BLaER1 treated with 17β-estradiol and CSF1 and Interleukin-3, amounts not matched to agents 10 nM and 100 nM (cell line): Measurements from ENCODE around the gene CRIM1.
A peak's percentile ranks its signal among the peaks of the same experiment; 100 is the strongest.

Experiments
- H3K27ac ChIP-seq, 11 experiments: shearing (Covaris generic); formaldehyde crosslinking; 2 replicates each; pipeline ENCODE4 v1.8.1; 2022
- H3K27me3 ChIP-seq, 11 experiments: shearing (Covaris generic); formaldehyde crosslinking; 2 replicates each; pipeline ENCODE4 v1.8.1; 2022
- H3K36me3 ChIP-seq, 11 experiments: shearing (Covaris generic); formaldehyde crosslinking; 2 replicates each; pipeline ENCODE4 v1.8.1; 2022
- H3K4me1 ChIP-seq, 10 experiments: shearing (Covaris generic); formaldehyde crosslinking; 2 replicates each; pipeline ENCODE4 v1.8.1; 2022
- H3K4me2 ChIP-seq, 11 experiments: shearing (Covaris generic); formaldehyde crosslinking; 2 replicates each; pipeline ENCODE4 v1.8.1; 2022
- H3K4me3 ChIP-seq, 10 experiments: shearing (Covaris generic); formaldehyde crosslinking; 2 replicates each; pipeline ENCODE4 v1.8.1; 2022
- H3K9ac ChIP-seq, 11 experiments: shearing (Covaris generic); formaldehyde crosslinking; 2 replicates each; pipeline ENCODE4 v1.8.1; 2022
- H3K9me3 ChIP-seq, 11 experiments: shearing (Covaris generic); formaldehyde crosslinking; replicated peaks in 1 of 11; 2 replicates each; pipeline ENCODE4 v1.8.1; 2022
- H4K20me1 ChIP-seq, 11 experiments: shearing (Covaris generic); formaldehyde crosslinking; 2 replicates each; pipeline ENCODE4 v1.8.1; 2022
- Cebpa-rat ChIP-seq, 11 experiments: shearing (Covaris generic); IDR thresholded peaks; 2 replicates each; pipeline ENCODE4 v1.8.1; 2022

Gene CRIM1

GRCh38 chr2:36382472-36382871 lies 26.9 kb downstream of the CRIM1 start:
- no peak overlapping the region for H3K4me2 ChIP-seq
- peaks cover 9 to 27% (median 18%) of the 10 kb centered on the region in 10 experiments for H3K4me1 ChIP-seq
- peaks cover 0 to 57% (median 8%) of the 10 kb centered on the region in 11 experiments; a peak in 11 of 22 replicates for H4K20me1 ChIP-seq
- no peaks in the 10 kb centered on the region for H3K9me3 ChIP-seq
- H3K4me3 ChIP-seq, result no peak overlapping the region
- no peak overlapping the region for H3K9ac ChIP-seq
- H3K27me3 ChIP-seq, result no peaks in the 10 kb centered on the region
- no peak for TF ChIP-seq Cebpa-rat (IDR thresholded peaks at IDR 0.05)
- H3K36me3 ChIP-seq, result peaks cover 0 to 28% (median 0%) of the 10 kb centered on the region in 11 experiments; a peak in 3 of 22 replicates
- no peak overlapping the region for H3K27ac ChIP-seq

GRCh38 chr2:36383726-36384125 lies 28.1 kb downstream of the CRIM1 start:
- Histone ChIP-seq H3K9ac (no peak overlapping the region), H3K4me1 (peaks cover 15 to 34% (median 24%) of the 10 kb centered on the region in 10 experiments), H3K9me3 (no peaks in the 10 kb centered on the region), H3K27ac (no peak overlapping the region), H3K27me3 (no peaks in the 10 kb centered on the region), H3K36me3 (peaks cover 0 to 21% (median 0%) of the 10 kb centered on the region in 11 experiments; a peak in 3 of 22 replicates), H3K4me3 (no peak overlapping the region), H4K20me1 (peaks cover 0 to 44% (median 0%) of the 10 kb centered on the region in 11 experiments; a peak in 7 of 22 replicates), H3K4me2 (no peak overlapping the region)
- TF ChIP-seq Cebpa-rat (IDR thresholded peaks at IDR 0.05), result no peak

GRCh38 chr2:36384454-36384853 lies 28.9 kb downstream of the CRIM1 start:
- Histone ChIP-seq H3K4me2 (no peak overlapping the region), H4K20me1 (peaks cover 0 to 43% (median 0%) of the 10 kb centered on the region in 11 experiments; a peak in 7 of 22 replicates), H3K9ac (no peak overlapping the region), H3K4me1 (peaks cover 15 to 34% (median 24%) of the 10 kb centered on the region in 10 experiments), H3K9me3 (no peaks in the 10 kb centered on the region), H3K36me3 (peaks cover 0 to 23% (median 5%) of the 10 kb centered on the region in 11 experiments; a peak in 4 of 22 replicates), H3K27ac (no peak overlapping the region), H3K27me3 (no peaks in the 10 kb centered on the region), H3K4me3 (no peak overlapping the region)
- TF ChIP-seq Cebpa-rat (IDR thresholded peaks at IDR 0.05), result no peak

GRCh38 chr2:36385603-36386002 lies 30.0 kb downstream of the CRIM1 start:
- no peak overlapping the region for H3K9ac ChIP-seq
- H3K36me3 ChIP-seq, result peaks cover 0 to 24% (median 7%) of the 10 kb centered on the region in 11 experiments; a peak in 4 of 22 replicates
- H4K20me1 ChIP-seq, result peaks cover 0 to 42% (median 0%) of the 10 kb centered on the region in 11 experiments; a peak in 7 of 22 replicates
- H3K4me3 ChIP-seq, result no peak overlapping the region
- no peak for TF ChIP-seq Cebpa-rat (IDR thresholded peaks at IDR 0.05)
- no peaks in the 10 kb centered on the region for H3K9me3 ChIP-seq
- no peak overlapping the region for H3K4me2 ChIP-seq
- H3K27me3 ChIP-seq, result no peaks in the 10 kb centered on the region
- H3K4me1 ChIP-seq, result peaks cover 18 to 29% (median 23%) of the 10 kb centered on the region in 10 experiments
- no peak overlapping the region for H3K27ac ChIP-seq

- H3K9me3 ChIP-seq, result no peaks in the 10 kb centered on the region
- no peaks in the 10 kb centered on the region for H3K27me3 ChIP-seq
- peaks cover 8 to 24% (median 19%) of the 10 kb centered on the region in 10 experiments for H3K4me1 ChIP-seq
- H4K20me1 ChIP-seq, result peaks cover 0 to 28% (median 0%) of the 10 kb centered on the region in 11 experiments; a peak in 5 of 22 replicates
- peak overlapping the region in 3 of 11 experiments; percentile 11 to 23 (median 17); a peak in 5 of 22 replicates for H3K27ac ChIP-seq
- no peak for TF ChIP-seq Cebpa-rat (IDR thresholded peaks at IDR 0.05)
- no peak overlapping the region for H3K4me3 ChIP-seq
- peak overlapping the region; percentile 20 to 66 (median 55); a peak in 21 of 22 replicates for H3K4me2 ChIP-seq
- H3K36me3 ChIP-seq, result peaks cover 0 to 19% (median 2%) of the 10 kb centered on the region in 11 experiments; a peak in 4 of 22 replicates
- H3K9ac ChIP-seq, result no peak overlapping the region
These were observed 31.8 kb downstream of the CRIM1 start for GRCh38 chr2:36387258-36387916.

GRCh38 chr2:36388472-36388871 lies 32.9 kb downstream of the CRIM1 start:
- no peak for TF ChIP-seq Cebpa-rat (IDR thresholded peaks at IDR 0.05)
- H3K27ac ChIP-seq, result no peak overlapping the region

GRCh38 chr2:36389091-36389564 lies 33.5 kb downstream of the CRIM1 start:
- Histone ChIP-seq H3K4me1 (peaks cover 8 to 24% (median 19%) of the 10 kb centered on the region in 10 experiments), H3K9ac (no peak overlapping the region), H3K27me3 (no peaks in the 10 kb centered on the region), H3K36me3 (peaks cover 0 to 11% (median 0%) of the 10 kb centered on the region in 11 experiments; a peak in 4 of 22 replicates), H3K27ac (no peak overlapping the region), H4K20me1 (peaks cover 0 to 29% (median 0%) of the 10 kb centered on the region in 11 experiments; a peak in 4 of 22 replicates), H3K9me3 (no peaks in the 10 kb centered on the region), H3K4me3 (no peak overlapping the region), H3K4me2 (no peak overlapping the region)
- TF ChIP-seq Cebpa-rat (IDR thresholded peaks at IDR 0.05), result no peak

More at GRCh38 chr2:36388472-36388871, 32.9 kb downstream of the CRIM1 start:
- Histone ChIP-seq H3K9me3 (no peaks in the 10 kb centered on the region), H3K4me3 (no peak overlapping the region), H4K20me1 (peaks cover 0 to 31% (median 0%) of the 10 kb centered on the region in 11 experiments; a peak in 4 of 22 replicates), H3K4me1 (peaks cover 8 to 24% (median 19%) of the 10 kb centered on the region in 10 experiments), H3K9ac (no peak overlapping the region), H3K4me2 (no peak overlapping the region), H3K27me3 (no peaks in the 10 kb centered on the region), H3K36me3 (peaks cover 0 to 16% (median 0%) of the 10 kb centered on the region in 11 experiments; a peak in 4 of 22 replicates)

GRCh38 chr2:36389577-36389976 lies 34.0 kb downstream of the CRIM1 start:
- Histone ChIP-seq H3K9me3 (no peaks in the 10 kb centered on the region), H3K4me1 (peaks cover 8 to 24% (median 19%) of the 10 kb centered on the region in 10 experiments), H3K36me3 (peaks cover 0 to 11% (median 0%) of the 10 kb centered on the region in 11 experiments; a peak in 2 of 22 replicates), H3K27me3 (no peaks in the 10 kb centered on the region), H3K4me3 (no peak overlapping the region), H3K9ac (no peak overlapping the region), H3K27ac (no peak overlapping the region), H4K20me1 (peaks cover 0 to 28% (median 0%) of the 10 kb centered on the region in 11 experiments; a peak in 2 of 22 replicates), H3K4me2 (peak overlapping the region in 3 of 11 experiments; percentile 7 to 26 (median 17); a peak in 2 of 22 replicates)
- no peak for TF ChIP-seq Cebpa-rat (IDR thresholded peaks at IDR 0.05)
